Thyroid gland (tissue), 4 donors: ENCODE results near the gene COL4A4. TPM values are rescaled to one million over a fixed set of nuclear protein-coding genes. Genes with fewer than 3 reads are reported as not detected.

Experiments used
- DNase-seq, 2 donors: peaks; one replicate each; pipeline ENCODE4 v3.0.0-alpha.2; 2019
- H3K27ac ChIP-seq, 3 donors: fragments of 200-600 bp; sonication (generic); 1 replicate in 2 of 3; 2 replicates in 1 of 3; pipeline ENCODE4 v1.5.1; 2016 to 2019; ENCODE audit warnings: mild to moderate bottlenecking in 1 of 3, moderate library complexity in 1 of 3
- H3K27me3 ChIP-seq: fragments of 200-600 bp; sonication (generic); one replicate; pipeline ENCODE4 v1.5.1; 2019
- H3K36me3 ChIP-seq, 2 donors: fragments of 200-600 bp; sonication (generic); one replicate each; pipeline ENCODE4 v1.5.1; 2016 to 2019
- H3K4me1 ChIP-seq, 2 donors: fragments of 200-600 bp; sonication (generic); one replicate each; pipeline ENCODE4 v1.5.1; 2017 to 2019
- H3K4me3 ChIP-seq, 3 donors: fragments of 200-600 bp; sonication (generic); replicated peaks in 1 of 3; 1 replicate in 2 of 3; 2 replicates in 1 of 3; pipeline ENCODE4 v1.5.1; 2016; ENCODE audit warnings: mild to moderate bottlenecking in 1 of 3
- H3K9me3 ChIP-seq: fragments of 200-600 bp; sonication (generic); one replicate; pipeline ENCODE4 v1.5.1; 2017
- POLR2A ChIP-seq, 2 donors: fragments of 450-650 bp; IDR thresholded peaks; one replicate each; pipeline ENCODE4 v1.6.1; 2017; ENCODE audit warnings: antibody characterized with exemption in 2 of 2, mild to moderate bottlenecking in 2 of 2, moderate library complexity in 1 of 2
- WGBS, 2 donors: methylation state at CpG; one replicate each; pipeline ENCODE4 v1.1.5; 2017; 5-methylcytosine and 5-hydroxymethylcytosine counted together
- intact Hi-C: fragments of 100-400 bp; cut with DNase I; formaldehyde crosslinking; loops from one replicate; pipeline ENCODE4 v1.15.1; 2023
- total RNA-seq, 4 donors: library from RNA; depleted of rRNA; stranded (reverse); fragments of >200 nt; gene quantifications; one replicate each; pipeline ENCODE4 v1.2.3, GENCODE V29; 2016
- TF ChIP-seq, protein P1 (sequence below), 6 experiments: fragments of 200-600 bp in 3 of 6; fragments of 450-650 bp in 3 of 6; sonication (generic) in 3 of 6; IDR thresholded peaks; one replicate each; pipeline ENCODE4 v1.5.1; 2016 to 2019; ENCODE audit warnings: antibody characterized with exemption in 6 of 6, mild to moderate bottlenecking in 2 of 6, inconsistent platforms in 1 of 6, moderate library complexity in 1 of 6

The COL4A4 gene
- total RNA-seq, 4 donors from 2014 or later, result 16.5 to 41.7 (median 34.2) TPM

DNA sequence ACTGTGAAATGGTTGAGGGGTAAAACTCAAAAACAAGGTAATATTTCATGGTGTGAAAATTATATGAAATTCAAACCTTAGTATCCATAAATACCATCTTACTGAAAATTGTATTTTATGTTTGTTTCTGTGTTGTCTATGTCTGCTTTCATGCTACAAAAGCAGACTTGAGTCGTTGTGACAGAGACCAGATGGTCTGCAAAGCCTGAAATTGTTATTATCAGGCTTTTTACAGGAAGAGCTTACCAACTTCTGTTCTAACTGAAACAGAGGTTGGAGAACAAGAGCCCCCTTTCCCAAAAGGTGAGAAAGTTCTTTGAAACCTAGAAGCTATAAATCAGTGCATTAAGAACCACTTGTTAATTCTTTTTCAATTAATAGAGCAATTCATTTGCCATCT lies 110.0 kb downstream of the COL4A4 start:
- H3K4me3 ChIP-seq, result no peak overlapping the region
- TF ChIP-seq, protein P1, sequence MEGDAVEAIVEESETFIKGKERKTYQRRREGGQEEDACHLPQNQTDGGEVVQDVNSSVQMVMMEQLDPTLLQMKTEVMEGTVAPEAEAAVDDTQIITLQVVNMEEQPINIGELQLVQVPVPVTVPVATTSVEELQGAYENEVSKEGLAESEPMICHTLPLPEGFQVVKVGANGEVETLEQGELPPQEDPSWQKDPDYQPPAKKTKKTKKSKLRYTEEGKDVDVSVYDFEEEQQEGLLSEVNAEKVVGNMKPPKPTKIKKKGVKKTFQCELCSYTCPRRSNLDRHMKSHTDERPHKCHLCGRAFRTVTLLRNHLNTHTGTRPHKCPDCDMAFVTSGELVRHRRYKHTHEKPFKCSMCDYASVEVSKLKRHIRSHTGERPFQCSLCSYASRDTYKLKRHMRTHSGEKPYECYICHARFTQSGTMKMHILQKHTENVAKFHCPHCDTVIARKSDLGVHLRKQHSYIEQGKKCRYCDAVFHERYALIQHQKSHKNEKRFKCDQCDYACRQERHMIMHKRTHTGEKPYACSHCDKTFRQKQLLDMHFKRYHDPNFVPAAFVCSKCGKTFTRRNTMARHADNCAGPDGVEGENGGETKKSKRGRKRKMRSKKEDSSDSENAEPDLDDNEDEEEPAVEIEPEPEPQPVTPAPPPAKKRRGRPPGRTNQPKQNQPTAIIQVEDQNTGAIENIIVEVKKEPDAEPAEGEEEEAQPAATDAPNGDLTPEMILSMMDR (IDR thresholded peaks at IDR 0.05), result no peak
- TF ChIP-seq POLR2A (IDR thresholded peaks at IDR 0.05), result no peak
- no peak overlapping the region for H3K27ac ChIP-seq
- intact Hi-C loops, result no loop called here
- 60 to 66% methylated on average over 1 of the region's 1 CpG for WGBS, 2 donors
- H3K9me3 ChIP-seq, result no peaks in the 10 kb centered on the region
- peaks cover 31 to 35% of the 10 kb centered on the region in 2 donors for H3K36me3 ChIP-seq
- no peaks in the 10 kb centered on the region for H3K4me1 ChIP-seq
- no peaks in the 10 kb centered on the region for H3K27me3 ChIP-seq
- no peak for DNase-seq

DNA sequence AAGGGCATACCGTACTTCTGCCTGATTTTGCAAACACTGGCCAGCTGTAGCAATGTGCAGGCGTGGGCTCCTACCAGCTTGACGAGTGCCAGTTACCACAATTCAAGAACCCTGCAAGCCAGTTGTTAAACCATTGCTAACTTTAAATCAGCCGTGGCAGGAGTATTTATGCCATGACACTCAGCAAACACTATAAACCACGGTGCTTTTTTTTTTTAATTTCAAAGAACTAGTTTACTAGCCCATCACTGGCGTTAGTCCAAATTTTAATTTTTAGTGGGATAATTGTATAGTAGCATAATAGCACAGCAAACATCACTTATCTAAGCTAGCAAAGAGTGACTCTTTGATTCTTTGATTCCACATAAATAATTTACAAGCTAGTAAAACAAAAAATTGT lies 111.1 kb downstream of the COL4A4 start:
- Histone ChIP-seq H3K4me3 (no peak overlapping the region), H3K36me3 (peaks cover 25 to 35% of the 10 kb centered on the region in 2 donors), H3K27me3 (no peaks in the 10 kb centered on the region), H3K27ac (no peak overlapping the region), H3K9me3 (no peaks in the 10 kb centered on the region), H3K4me1 (no peaks in the 10 kb centered on the region)
- 77 to 81% methylated on average over 6 of the region's 6 CpGs for WGBS, 2 donors
- no peak for TF ChIP-seq POLR2A (IDR thresholded peaks at IDR 0.05)
- TF ChIP-seq, protein P1 (IDR thresholded peaks at IDR 0.05), result no peak
- no peak for DNase-seq
- intact Hi-C loops, result no loop called here

DNA sequence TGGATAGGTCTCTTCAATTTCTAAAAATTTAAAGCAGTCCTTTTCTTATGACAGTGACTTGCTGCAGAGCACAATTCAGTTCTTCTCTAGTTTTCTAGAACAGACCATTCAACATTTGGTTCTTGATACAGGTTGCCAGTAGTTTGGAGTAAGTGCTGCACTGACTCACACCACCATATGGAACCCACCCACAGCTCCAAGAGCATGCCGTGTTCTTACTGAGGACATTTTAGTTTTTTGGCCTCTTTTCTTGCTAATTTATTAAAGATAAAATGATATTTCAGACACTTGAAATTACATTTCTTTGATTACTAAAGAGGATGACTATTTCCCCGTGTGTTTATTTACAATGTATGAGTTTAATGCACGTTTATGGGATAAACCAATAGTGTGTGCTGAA lies 120.0 kb downstream of the COL4A4 start:
- DNase-seq, result no peak
- peaks cover 7 to 9% of the 10 kb centered on the region in 2 donors for H3K36me3 ChIP-seq
- H3K4me3 ChIP-seq, result no peak overlapping the region
- intact Hi-C loops, result no loop called here
- TF ChIP-seq, protein P1 (IDR thresholded peaks at IDR 0.05), result no peak
- H3K9me3 ChIP-seq, result no peaks in the 10 kb centered on the region
- no peaks in the 10 kb centered on the region for H3K27me3 ChIP-seq
- no peak overlapping the region for H3K27ac ChIP-seq
- no peaks in the 10 kb centered on the region for H3K4me1 ChIP-seq
- WGBS, 2 donors, result 90 to 92% methylated on average over 3 of the region's 3 CpGs

DNA sequence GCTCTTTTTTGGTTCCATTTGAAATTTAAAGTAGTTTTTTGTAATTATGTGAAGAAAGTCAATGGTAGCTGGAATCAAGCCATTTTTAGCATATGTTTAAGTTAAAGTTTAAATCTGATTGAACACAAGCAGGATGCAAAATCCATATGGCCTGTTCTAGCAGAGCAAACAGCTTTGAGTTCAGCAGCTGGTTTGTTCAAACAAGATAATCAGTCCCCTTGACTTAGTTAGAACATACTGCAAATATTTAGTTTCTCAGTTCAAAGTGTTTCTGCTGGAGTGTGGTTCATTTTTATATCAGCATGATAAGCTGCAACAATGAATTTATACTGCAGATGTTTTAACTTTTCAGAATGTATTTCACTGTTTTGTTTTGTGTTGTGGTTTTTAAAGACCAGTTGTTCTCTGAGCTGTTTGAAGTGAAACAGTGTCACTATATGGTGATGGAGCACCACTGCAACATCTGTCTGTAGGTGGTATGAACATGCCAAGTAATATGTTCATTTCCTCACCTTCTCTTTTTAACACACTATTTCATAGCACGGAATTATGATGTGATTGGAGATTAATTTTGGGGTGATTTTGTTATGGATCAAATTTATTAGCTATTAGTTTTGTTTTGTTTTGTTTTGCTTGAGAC lies 125.3 kb downstream of the COL4A4 start:
- 87 to 90% methylated on average over 1 of the region's 1 CpG for WGBS, 2 donors
- H3K36me3 ChIP-seq, result peaks cover 6 to 7% of the 10 kb centered on the region in 2 donors
- no peak for DNase-seq
- no peaks in the 10 kb centered on the region for H3K4me1 ChIP-seq
- no peaks in the 10 kb centered on the region for H3K9me3 ChIP-seq
- H3K27ac ChIP-seq, result no peak overlapping the region
- no peak for TF ChIP-seq POLR2A (IDR thresholded peaks at IDR 0.05)
- TF ChIP-seq, protein P1 (IDR thresholded peaks at IDR 0.05), result no peak
- intact Hi-C loops, result no loop called here
- H3K27me3 ChIP-seq, result no peaks in the 10 kb centered on the region
- no peak overlapping the region for H3K4me3 ChIP-seq

DNA sequence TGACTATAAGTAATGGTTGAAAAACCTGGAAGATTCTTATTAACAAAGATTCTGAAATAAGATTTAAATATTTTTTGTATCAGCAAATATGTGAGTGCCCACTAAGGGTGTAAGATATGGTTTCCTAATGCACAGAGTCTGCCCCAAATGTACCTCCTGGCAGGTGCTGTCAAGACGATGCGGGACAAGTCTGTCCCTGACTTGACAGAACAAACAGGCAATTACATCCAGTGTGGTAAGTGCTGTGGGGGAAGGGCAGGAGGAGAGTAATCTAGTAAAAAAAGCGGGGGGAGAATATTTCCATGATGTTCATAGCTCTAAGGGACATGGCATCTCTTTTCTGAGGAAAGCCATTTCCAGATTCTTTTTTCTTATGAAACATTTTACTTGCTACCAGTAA lies 127.5 kb downstream of the COL4A4 start:
- Histone ChIP-seq H3K9me3 (no peaks in the 10 kb centered on the region), H3K4me1 (no peaks in the 10 kb centered on the region), H3K27ac (no peak overlapping the region), H3K36me3 (peaks cover 0 to 3% of the 10 kb centered on the region in 2 donors), H3K27me3 (no peaks in the 10 kb centered on the region), H3K4me3 (no peak overlapping the region)
- intact Hi-C loops, result no loop called here
- WGBS, 2 donors, result 78 to 85% methylated on average over 3 of the region's 3 CpGs
- DNase-seq, result no peak
- TF ChIP-seq POLR2A (IDR thresholded peaks at IDR 0.05), result no peak
- TF ChIP-seq, protein P1 (IDR thresholded peaks at IDR 0.05), result no peak
